ENCODE results near the gene NKIRAS2.

DNA sequence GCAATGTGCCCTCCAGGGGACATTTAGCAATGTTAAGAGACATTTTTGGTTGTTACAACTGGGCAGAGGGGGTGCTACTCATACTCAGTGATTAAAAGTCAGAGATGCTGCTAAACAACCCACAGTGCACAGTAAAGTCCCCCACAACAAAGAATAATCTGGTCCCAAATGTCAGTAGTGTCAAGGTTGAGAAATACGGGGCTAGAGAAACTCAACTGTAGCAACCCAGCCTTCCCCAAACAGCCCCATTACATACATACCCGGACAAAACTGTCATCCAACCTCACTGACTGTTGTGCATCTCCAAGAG lies 23.1 kb upstream of the NKIRAS2 start:
- TF ChIP-seq POLR2AphosphoS5 (IDR thresholded peaks at IDR 0.05; ENCODE audit: low read depth, low read length) (0 out of 2 replicates have a peak, but pooled peaks have one; percentile 14), POLR2A (IDR thresholded peaks at IDR 0.05; ENCODE audit: low read depth, low read length) (no peak)

Measured in GM12892 (cell line).